ENCODE measurements around the gene RNF220.

DNA sequence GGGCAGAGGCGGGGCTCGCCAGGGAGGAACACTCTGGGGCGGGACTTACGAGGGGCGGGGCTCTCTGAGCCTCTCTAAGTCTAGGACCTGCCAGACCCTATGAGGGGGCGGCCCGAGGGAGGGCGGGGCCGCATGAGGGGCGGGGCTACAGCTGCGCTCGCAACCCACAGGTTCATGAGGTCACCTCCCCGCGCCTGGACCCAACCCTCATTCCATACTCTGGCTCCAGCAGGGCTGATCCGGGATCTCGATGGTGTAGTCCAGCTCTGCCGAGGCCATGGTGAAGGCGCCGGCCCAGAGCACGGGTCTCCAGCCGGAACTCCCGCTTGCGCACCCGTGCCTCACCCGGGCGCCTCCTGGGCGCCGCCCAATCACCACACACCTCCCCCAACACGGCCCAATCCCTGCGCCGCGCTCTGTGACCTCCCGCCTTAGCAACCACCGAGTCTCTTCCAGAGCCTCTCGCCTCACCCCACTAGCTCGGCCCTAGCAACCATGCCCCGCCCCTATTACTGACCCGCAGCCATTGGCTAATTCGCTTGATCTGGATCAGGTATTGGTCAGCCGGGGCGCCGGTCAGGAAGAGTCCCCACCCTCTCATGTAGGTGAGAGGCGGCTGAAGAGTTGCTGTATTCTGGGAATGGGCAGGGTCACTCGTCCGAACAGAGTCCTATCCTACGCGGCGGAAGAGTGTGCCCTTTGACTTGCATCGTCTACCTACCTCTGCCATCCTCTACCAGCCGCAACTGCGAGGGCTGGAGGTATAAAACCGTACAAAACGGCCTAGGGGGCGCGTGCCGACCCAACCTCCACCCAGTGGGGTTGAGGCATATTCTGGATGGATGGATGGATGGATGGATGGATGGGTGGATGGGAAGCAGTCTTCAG is 269.3 kb downstream of the RNF220 start, which contains the start of the genes ARMH1 and TMEM53:
- TF ChIP-seq EP300 (IDR thresholded peaks at IDR 0.05) (no peak), POLR2AphosphoS5 (IDR thresholded peaks at IDR 0.05) (peak; percentile 36 to 89 (median 70)), POLR2A (IDR thresholded peaks at IDR 0.05) (peak in 1 of 2 donors; percentile 45)
- TF ChIP-seq, protein P1, sequence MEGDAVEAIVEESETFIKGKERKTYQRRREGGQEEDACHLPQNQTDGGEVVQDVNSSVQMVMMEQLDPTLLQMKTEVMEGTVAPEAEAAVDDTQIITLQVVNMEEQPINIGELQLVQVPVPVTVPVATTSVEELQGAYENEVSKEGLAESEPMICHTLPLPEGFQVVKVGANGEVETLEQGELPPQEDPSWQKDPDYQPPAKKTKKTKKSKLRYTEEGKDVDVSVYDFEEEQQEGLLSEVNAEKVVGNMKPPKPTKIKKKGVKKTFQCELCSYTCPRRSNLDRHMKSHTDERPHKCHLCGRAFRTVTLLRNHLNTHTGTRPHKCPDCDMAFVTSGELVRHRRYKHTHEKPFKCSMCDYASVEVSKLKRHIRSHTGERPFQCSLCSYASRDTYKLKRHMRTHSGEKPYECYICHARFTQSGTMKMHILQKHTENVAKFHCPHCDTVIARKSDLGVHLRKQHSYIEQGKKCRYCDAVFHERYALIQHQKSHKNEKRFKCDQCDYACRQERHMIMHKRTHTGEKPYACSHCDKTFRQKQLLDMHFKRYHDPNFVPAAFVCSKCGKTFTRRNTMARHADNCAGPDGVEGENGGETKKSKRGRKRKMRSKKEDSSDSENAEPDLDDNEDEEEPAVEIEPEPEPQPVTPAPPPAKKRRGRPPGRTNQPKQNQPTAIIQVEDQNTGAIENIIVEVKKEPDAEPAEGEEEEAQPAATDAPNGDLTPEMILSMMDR (IDR thresholded peaks at IDR 0.05): no peak
